ENCODE data around the gene UBXN6.

DNA sequence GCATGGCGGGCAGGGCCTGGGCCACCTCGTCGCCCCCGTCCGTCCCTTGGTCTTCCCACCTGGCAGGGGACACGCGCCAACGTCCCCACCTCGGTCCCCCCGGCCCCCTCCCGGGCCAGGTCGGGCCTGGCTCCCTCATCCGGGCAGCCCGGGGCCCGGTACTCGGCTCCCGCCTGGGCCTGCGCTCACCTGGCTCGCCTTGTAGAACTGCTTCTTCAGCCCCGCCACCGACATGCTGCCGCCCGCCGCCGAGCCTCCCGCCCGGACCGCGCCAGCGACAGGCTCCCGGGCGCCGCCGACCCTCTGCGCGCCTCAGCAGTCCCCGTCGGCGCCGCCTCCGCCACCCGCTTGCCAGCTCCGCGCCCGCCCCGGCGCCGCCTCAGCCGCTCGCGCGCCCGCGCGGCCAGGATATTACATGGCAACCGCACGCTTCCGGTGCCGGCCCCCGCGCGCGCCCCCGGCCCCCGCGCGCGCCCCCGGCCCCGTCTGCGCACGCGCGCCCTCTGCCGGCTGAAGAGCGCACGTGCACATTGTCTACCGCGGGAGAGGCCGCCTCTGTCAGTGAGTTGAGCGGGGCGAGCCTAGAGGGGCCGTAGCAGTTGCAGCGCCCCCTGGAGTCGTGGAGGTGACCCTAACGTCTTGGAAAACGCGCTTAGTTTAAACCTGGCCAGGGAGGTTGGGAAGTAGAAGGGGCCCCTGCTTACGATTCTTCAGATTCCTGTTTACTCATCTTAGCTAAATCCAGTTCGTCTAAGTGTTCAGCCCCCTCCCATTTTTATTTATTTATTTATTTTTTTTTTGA, 57.3 kb downstream of the UBXN6 start, which contains the start of gene SH3GL1:
- TF ChIP-seq RAD21 (IDR thresholded peaks at IDR 0.05 in 1 of 2, conservative IDR thresholded peaks at IDR 0.05 in 1 of 2; ENCODE audit: low read depth in 2 of 2, low read length in 2 of 2) (peak; percentile 32 to 62; a peak in 3 of 4 replicates), EZH2 (IDR thresholded peaks at IDR 0.05; ENCODE audit: low read depth, low read length, severe bottlenecking) (no peak), POLR2A (IDR thresholded peaks at IDR 0.05; ENCODE audit: control extremely low read depth in 1 of 2, low read depth in 2 of 2, low read length in 2 of 2) (no peak; a peak in 1 of 3 replicates), MAFK (IDR thresholded peaks at IDR 0.05; ENCODE audit: low read depth, low read length) (no peak), BRCA1 (IDR thresholded peaks at IDR 0.05; ENCODE audit: low read depth, low read length) (peak; percentile 32; the same call in 1 of the 2 replicates), YY1 (IDR thresholded peaks at IDR 0.05; ENCODE audit: low read depth, low read length) (peak; percentile 25; the same call in 1 of the 2 replicates), POLR2AphosphoS5 (IDR thresholded peaks at IDR 0.05; ENCODE audit: low read depth, low read length) (0 out of 2 replicates have a peak, but pooled peaks have one; percentile 48), TBP (IDR thresholded peaks at IDR 0.05; ENCODE audit: low read depth, low read length) (0 out of 2 replicates have a peak, but pooled peaks have one; percentile 54), RXRA (IDR thresholded peaks at IDR 0.05; ENCODE audit: insufficient read depth, low read depth, low read length) (no peak), RNF2 (IDR thresholded peaks at IDR 0.05; ENCODE audit: borderline replicate concordance, low read depth, low read length, missing control alignments, poor library complexity, severe bottlenecking) (no peak), SUZ12 (IDR thresholded peaks at IDR 0.05; ENCODE audit: low read length) (no peak)
- TF ChIP-seq, protein P1, sequence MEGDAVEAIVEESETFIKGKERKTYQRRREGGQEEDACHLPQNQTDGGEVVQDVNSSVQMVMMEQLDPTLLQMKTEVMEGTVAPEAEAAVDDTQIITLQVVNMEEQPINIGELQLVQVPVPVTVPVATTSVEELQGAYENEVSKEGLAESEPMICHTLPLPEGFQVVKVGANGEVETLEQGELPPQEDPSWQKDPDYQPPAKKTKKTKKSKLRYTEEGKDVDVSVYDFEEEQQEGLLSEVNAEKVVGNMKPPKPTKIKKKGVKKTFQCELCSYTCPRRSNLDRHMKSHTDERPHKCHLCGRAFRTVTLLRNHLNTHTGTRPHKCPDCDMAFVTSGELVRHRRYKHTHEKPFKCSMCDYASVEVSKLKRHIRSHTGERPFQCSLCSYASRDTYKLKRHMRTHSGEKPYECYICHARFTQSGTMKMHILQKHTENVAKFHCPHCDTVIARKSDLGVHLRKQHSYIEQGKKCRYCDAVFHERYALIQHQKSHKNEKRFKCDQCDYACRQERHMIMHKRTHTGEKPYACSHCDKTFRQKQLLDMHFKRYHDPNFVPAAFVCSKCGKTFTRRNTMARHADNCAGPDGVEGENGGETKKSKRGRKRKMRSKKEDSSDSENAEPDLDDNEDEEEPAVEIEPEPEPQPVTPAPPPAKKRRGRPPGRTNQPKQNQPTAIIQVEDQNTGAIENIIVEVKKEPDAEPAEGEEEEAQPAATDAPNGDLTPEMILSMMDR (IDR thresholded peaks at IDR 0.05; ENCODE audit: control extremely low read depth in 1 of 3, insufficient read depth in 1 of 3, low read depth in 1 of 3, low read length in 3 of 3), result peak; percentile 92 to 99 (median 96)
- TF ChIP-seq, protein P2, sequence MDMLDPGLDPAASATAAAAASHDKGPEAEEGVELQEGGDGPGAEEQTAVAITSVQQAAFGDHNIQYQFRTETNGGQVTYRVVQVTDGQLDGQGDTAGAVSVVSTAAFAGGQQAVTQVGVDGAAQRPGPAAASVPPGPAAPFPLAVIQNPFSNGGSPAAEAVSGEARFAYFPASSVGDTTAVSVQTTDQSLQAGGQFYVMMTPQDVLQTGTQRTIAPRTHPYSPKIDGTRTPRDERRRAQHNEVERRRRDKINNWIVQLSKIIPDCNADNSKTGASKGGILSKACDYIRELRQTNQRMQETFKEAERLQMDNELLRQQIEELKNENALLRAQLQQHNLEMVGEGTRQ (IDR thresholded peaks at IDR 0.05; ENCODE audit: low read length), result peak; percentile 10; the same call in 1 of the 2 replicates
- TF ChIP-seq, protein P3, sequence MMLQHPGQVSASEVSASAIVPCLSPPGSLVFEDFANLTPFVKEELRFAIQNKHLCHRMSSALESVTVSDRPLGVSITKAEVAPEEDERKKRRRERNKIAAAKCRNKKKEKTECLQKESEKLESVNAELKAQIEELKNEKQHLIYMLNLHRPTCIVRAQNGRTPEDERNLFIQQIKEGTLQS (IDR thresholded peaks at IDR 0.05; ENCODE audit: insufficient read depth, low read depth, low read length), result peak; percentile 55
